RKO (cell line): ENCODE results near the gene LRRC7.

ENCODE experiments used
- DNase-seq: peaks from one replicate; pipeline ENCODE4 v3.0.0-alpha.2; 2016; ENCODE audit warnings: low spot score

Gene LRRC7

GRCh38 chr1:69567652-69568420 is at the start of gene LRRC7:
Gene LRRC7 (plus strand): TSS chr1:69567922. CDS start chr1:69568640, 718 bp downstream.
- DNase-seq, result no peak

GRCh38 chr1:69519006-69519405 is 48.7 kb upstream of the LRRC7 start:
- no peak for DNase-seq

- no peak for DNase-seq
These were observed 47.4 kb upstream of the LRRC7 start for GRCh38 chr1:69520326-69520725.

GRCh38 chr1:69523032-69523431 is 44.7 kb upstream of the LRRC7 start:
- DNase-seq, result no peak

- DNase-seq, result no peak
These were observed 44.3 kb upstream of the LRRC7 start for GRCh38 chr1:69523461-69523860.

GRCh38 chr1:69524015-69524414 is 43.7 kb upstream of the LRRC7 start:
- DNase-seq, result no peak

GRCh38 chr1:69527273-69527672 is 40.4 kb upstream of the LRRC7 start:
- no peak for DNase-seq

GRCh38 chr1:69528376-69528775 is 39.3 kb upstream of the LRRC7 start:
- no peak for DNase-seq

- no peak for DNase-seq
These were observed 34.4 kb upstream of the LRRC7 start for GRCh38 chr1:69533343-69533742.

- no peak for DNase-seq
These were observed 32.9 kb upstream of the LRRC7 start for GRCh38 chr1:69534829-69535228.

- DNase-seq, result no peak
These were observed 32.2 kb upstream of the LRRC7 start for GRCh38 chr1:69535490-69535889.

GRCh38 chr1:69540052-69540451 is 27.7 kb upstream of the LRRC7 start:
- DNase-seq, result no peak

- DNase-seq, result no peak
These were observed 16.0 kb upstream of the LRRC7 start for GRCh38 chr1:69551476-69552324.

- DNase-seq, result no peak
These were observed 14.0 kb upstream of the LRRC7 start for GRCh38 chr1:69553726-69554125.

- no peak for DNase-seq
These were observed 876 bp downstream of the LRRC7 start for GRCh38 chr1:69568421-69569174.

GRCh38 chr1:69569175-69569541 is 1.4 kb downstream of the LRRC7 start:
- no peak for DNase-seq

GRCh38 chr1:69569576-69570328 is 2.0 kb downstream of the LRRC7 start:
- DNase-seq, result no peak

GRCh38 chr1:69570356-69570755 is 2.6 kb downstream of the LRRC7 start:
- no peak for DNase-seq

- no peak for DNase-seq
These were observed 5.2 kb downstream of the LRRC7 start for GRCh38 chr1:69572921-69573320.

- no peak for DNase-seq
These were observed 6.2 kb downstream of the LRRC7 start for GRCh38 chr1:69573911-69574310.

GRCh38 chr1:69585666-69586065 is 17.9 kb downstream of the LRRC7 start:
- no peak for DNase-seq

GRCh38 chr1:69587391-69587790 is 19.7 kb downstream of the LRRC7 start:
- DNase-seq, result no peak
